ENCODE results near the gene ALG12.
A peak's percentile ranks its signal among the peaks of the same experiment; 100 is the strongest.

ALG12 gene

DNA sequence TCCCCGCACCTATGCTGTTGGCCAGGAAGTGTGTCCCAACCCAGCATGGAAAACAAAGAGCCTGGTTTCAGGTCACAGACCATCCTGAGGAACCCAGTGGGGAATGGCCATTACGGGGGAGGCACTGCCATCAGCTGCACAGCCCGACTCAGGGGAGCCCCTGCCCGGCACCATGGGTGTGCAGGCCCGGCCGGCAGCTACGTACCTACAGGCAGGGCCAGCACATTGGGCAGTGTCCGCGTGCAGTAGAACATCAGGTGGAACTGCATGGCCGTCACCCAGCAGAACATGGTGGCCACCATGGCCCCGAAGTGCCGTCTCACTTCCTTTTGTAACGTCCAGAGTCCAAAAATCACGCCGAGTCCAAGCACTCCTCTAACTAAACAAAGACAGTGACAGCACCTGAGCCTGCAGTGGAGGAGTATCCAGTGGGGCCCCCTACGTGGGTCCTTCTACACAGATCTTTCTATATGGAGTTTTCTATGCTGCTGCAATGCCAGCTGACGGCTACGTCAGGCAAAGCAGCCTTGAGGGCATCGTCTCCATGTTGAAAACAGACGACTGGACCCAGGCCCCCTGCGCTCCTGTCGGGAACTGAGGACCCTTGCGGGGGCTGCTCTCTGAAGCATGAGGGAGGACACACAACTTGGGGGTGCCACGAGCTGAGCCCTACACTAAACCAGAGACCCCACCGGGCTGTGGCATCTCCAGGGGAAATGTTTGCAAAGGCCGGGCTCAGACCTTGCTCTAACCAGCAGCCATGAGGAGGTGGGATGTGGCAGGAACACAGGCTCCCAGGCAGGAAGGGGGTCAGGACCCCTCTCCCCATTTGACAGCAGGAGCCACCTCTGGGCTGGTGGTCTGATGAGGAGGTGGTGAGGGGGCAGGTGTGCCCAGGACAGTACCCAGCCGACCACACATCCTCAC lies 7.7 kb downstream of the ALG12 start:
- Histone ChIP-seq H2BK5ac (ENCODE audit: low read length) (peak overlapping the region; percentile 24), H3K9ac (ENCODE audit: low read depth, low read length, poor library complexity) (peak overlapping the region; percentile 70), H3K4ac (ENCODE audit: low read length) (no peak overlapping the region), H3K4me3 (ENCODE audit: low read length in 2 of 2) (no peak overlapping the region), H4K8ac (ENCODE audit: low read depth, low read length) (peak overlapping the region; percentile 65), H3K4me1 (ENCODE audit: control insufficient read depth in 2 of 2, insufficient read depth in 1 of 2, low read depth in 1 of 2, low read length in 2 of 2) (no peaks in the 10 kb centered on the region), H3K79me1 (ENCODE audit: low read depth, low read length) (peaks cover 6% of the 10 kb centered on the region), H3K36me3 (replicated peaks in 1 of 2; ENCODE audit: control insufficient read depth in 2 of 2, insufficient read depth in 2 of 2, low read length in 2 of 2) (peaks cover 21 to 40% of the 10 kb centered on the region in 2 donors), H2BK12ac (ENCODE audit: low read length) (no peak overlapping the region), H2AK5ac (ENCODE audit: low read depth, low read length) (no peak overlapping the region), H3K18ac (ENCODE audit: low read length) (no peak overlapping the region), H2AFZ (ENCODE audit: low read length) (no peak overlapping the region), H3K27ac (replicated peaks; ENCODE audit: low read length) (no peak overlapping the region), H3K27me3 (ENCODE audit: control insufficient read depth in 3 of 3, insufficient read depth in 3 of 3, low read depth in 1 of 3, low read length in 3 of 3) (no peaks in the 10 kb centered on the region), H2BK15ac (ENCODE audit: low read length) (no peak overlapping the region), H3K4me2 (ENCODE audit: insufficient read depth, low read length, poor library complexity, severe bottlenecking) (no peak overlapping the region), H3K23ac (ENCODE audit: low read depth, low read length, poor library complexity) (peak overlapping the region; percentile 43), H3K14ac (ENCODE audit: low read length) (no peak overlapping the region), H3K9me3 (replicated peaks in 1 of 2; ENCODE audit: control insufficient read depth in 2 of 2, insufficient read depth in 1 of 2, low read depth in 1 of 2, low read length in 2 of 2) (no peaks in the 10 kb centered on the region), H2BK120ac (ENCODE audit: low read depth, low read length) (no peak overlapping the region), H4K91ac (ENCODE audit: low read depth, low read length, poor library complexity) (no peak overlapping the region)
- WGBS, 2 donors (ENCODE audit: extremely low coverage in 2 of 2, insufficient read length in 2 of 2, insufficient replicate concordance in 1 of 2), result no CpG with 5 or more reads among the region's 27 CpGs
- DNase-seq (ENCODE audit: low spot score), result no peak

DNA sequence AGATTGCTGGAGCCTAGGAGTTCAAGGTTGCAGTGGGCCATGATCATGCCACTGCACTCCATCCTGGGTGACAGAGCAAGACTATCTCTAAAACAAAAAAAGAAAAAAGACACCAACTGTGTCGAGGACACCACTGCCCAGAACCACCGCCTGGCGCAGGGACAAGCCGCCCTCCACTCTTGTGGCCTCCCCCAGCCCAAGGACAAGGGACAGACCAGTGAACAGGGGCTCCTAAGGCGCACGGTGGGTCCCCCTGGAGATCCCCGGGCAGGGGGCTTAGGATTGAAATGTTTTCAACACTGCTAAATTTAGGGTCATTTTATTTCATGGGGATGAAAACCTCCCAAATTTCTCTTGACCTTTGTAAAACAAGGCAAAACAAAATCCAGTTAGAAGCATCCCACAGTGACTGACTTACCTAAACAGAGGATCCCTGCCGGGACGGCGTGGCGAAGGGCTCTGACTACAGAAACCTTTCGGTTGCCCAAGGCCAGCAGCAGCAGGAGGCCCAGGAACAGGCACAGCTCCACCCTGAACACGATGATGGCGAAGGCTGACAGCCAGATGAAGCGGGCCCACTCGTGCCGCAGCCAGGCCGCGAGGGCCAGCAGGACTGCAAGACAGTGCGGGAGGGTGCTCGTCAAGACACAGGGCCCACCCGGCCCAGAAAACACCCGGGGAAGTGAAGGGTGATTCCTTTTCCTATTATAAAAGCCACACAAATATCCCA lies 8.6 kb downstream of the ALG12 start:
- H2BK5ac ChIP-seq (ENCODE audit: low read length), result no peak overlapping the region
- H2AFZ ChIP-seq (ENCODE audit: low read length), result no peak overlapping the region
- no peaks in the 10 kb centered on the region for H3K9me3 ChIP-seq (replicated peaks in 1 of 2; ENCODE audit: control insufficient read depth in 2 of 2, insufficient read depth in 1 of 2, low read depth in 1 of 2, low read length in 2 of 2)
- H3K9ac ChIP-seq (ENCODE audit: low read depth, low read length, poor library complexity), result no peak overlapping the region
- no peaks in the 10 kb centered on the region for H3K27me3 ChIP-seq (ENCODE audit: control insufficient read depth in 3 of 3, insufficient read depth in 3 of 3, low read depth in 1 of 3, low read length in 3 of 3)
- no peak overlapping the region for H3K23ac ChIP-seq (ENCODE audit: low read depth, low read length, poor library complexity)
- H3K4me1 ChIP-seq (ENCODE audit: control insufficient read depth in 2 of 2, insufficient read depth in 1 of 2, low read depth in 1 of 2, low read length in 2 of 2), result no peaks in the 10 kb centered on the region
- H3K18ac ChIP-seq (ENCODE audit: low read length), result no peak overlapping the region
- no peak for DNase-seq (ENCODE audit: low spot score)
- H3K79me1 ChIP-seq (ENCODE audit: low read depth, low read length), result peaks cover 6% of the 10 kb centered on the region
- no peak overlapping the region for H4K8ac ChIP-seq (ENCODE audit: low read depth, low read length)
- H2BK15ac ChIP-seq (ENCODE audit: low read length), result no peak overlapping the region
- no peak overlapping the region for H3K27ac ChIP-seq (replicated peaks; ENCODE audit: low read length)
- H2AK5ac ChIP-seq (ENCODE audit: low read depth, low read length), result no peak overlapping the region
- peaks cover 21 to 40% of the 10 kb centered on the region in 2 donors for H3K36me3 ChIP-seq (replicated peaks in 1 of 2; ENCODE audit: control insufficient read depth in 2 of 2, insufficient read depth in 2 of 2, low read length in 2 of 2)
- no CpG with 5 or more reads among the region's 23 CpGs for WGBS, 2 donors (ENCODE audit: extremely low coverage in 2 of 2, insufficient read length in 2 of 2, insufficient replicate concordance in 1 of 2)
- H4K91ac ChIP-seq (ENCODE audit: low read depth, low read length, poor library complexity), result no peak overlapping the region
- H3K4me2 ChIP-seq (ENCODE audit: insufficient read depth, low read length, poor library complexity, severe bottlenecking), result no peak overlapping the region
- H3K14ac ChIP-seq (ENCODE audit: low read length), result no peak overlapping the region
- H3K4me3 ChIP-seq (ENCODE audit: low read length in 2 of 2), result no peak overlapping the region
- no peak overlapping the region for H2BK120ac ChIP-seq (ENCODE audit: low read depth, low read length)
- no peak overlapping the region for H2BK12ac ChIP-seq (ENCODE audit: low read length)
- H3K4ac ChIP-seq (ENCODE audit: low read length), result no peak overlapping the region

DNA sequence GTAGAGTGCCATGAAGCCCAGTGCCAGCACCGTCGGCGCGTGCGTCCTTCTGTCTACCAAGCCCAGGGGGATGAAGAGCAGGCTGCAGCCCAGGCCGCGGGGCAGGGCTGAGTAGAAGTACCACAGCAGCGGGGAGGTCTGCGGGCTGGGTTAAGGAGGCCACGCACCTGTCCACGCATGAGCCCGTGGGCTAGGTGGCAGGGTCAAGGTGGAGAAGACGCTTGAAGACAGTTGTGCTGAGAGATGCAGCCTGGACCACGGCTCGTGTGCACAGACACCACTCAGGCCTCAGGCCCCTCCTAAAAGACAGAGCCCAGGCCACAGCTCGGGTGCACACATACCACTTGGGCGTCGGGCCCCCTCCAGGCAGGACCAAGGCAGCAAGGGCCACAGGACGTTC lies 10.4 kb downstream of the ALG12 start:
- no peak overlapping the region for H3K9ac ChIP-seq (ENCODE audit: low read depth, low read length, poor library complexity)
- H3K79me1 ChIP-seq (ENCODE audit: low read depth, low read length), result peaks cover 2% of the 10 kb centered on the region
- no peak overlapping the region for H3K4ac ChIP-seq (ENCODE audit: low read length)

DNA sequence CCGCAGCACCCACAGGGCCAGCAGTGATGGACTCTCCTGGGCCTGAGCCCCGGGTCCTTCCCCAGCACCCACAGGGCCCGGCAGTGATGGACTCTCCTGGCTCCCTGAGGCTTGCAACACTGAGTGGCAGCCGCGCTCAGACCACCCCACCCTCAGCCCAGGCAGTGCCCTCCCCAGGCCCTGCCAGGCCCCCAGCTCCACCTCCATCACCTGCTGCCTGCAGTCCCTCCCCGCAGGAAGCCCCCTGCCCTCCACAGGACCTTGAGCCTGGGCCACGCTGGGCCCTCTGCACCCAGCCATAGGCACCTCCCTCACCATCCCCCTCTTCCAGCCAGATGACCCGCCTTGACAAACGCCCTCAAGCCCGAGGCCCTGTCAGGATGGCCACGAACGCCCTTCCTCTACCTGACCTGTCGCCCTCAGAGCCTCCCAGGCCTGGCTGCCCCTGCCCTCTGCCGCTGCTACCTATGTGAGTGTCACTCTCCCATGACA lies 11.4 kb downstream of the ALG12 start:
- Histone ChIP-seq H3K14ac (ENCODE audit: low read length) (peak overlapping the region; percentile 17), H4K8ac (ENCODE audit: low read depth, low read length) (peak overlapping the region; percentile 82), H3K4me1 (ENCODE audit: control insufficient read depth in 2 of 2, insufficient read depth in 1 of 2, low read depth in 1 of 2, low read length in 2 of 2) (no peaks in the 10 kb centered on the region), H3K4me2 (ENCODE audit: insufficient read depth, low read length, poor library complexity, severe bottlenecking) (no peak overlapping the region), H2BK120ac (ENCODE audit: low read depth, low read length) (no peak overlapping the region), H3K9ac (ENCODE audit: low read depth, low read length, poor library complexity) (peak overlapping the region; percentile 70), H3K27ac (replicated peaks; ENCODE audit: low read length) (no peak overlapping the region), H2BK15ac (ENCODE audit: low read length) (no peak overlapping the region), H3K4me3 (ENCODE audit: low read length in 2 of 2) (no peak overlapping the region), H3K9me3 (replicated peaks in 1 of 2; ENCODE audit: control insufficient read depth in 2 of 2, insufficient read depth in 1 of 2, low read depth in 1 of 2, low read length in 2 of 2) (peaks cover 0 to 3% of the 10 kb centered on the region in 2 donors), H3K79me1 (ENCODE audit: low read depth, low read length) (peaks cover 2% of the 10 kb centered on the region), H3K27me3 (ENCODE audit: control insufficient read depth in 3 of 3, insufficient read depth in 3 of 3, low read depth in 1 of 3, low read length in 3 of 3) (no peaks in the 10 kb centered on the region), H2AFZ (ENCODE audit: low read length) (no peak overlapping the region), H4K91ac (ENCODE audit: low read depth, low read length, poor library complexity) (no peak overlapping the region), H3K36me3 (replicated peaks in 1 of 2; ENCODE audit: control insufficient read depth in 2 of 2, insufficient read depth in 2 of 2, low read length in 2 of 2) (peaks cover 28 to 48% of the 10 kb centered on the region in 2 donors), H3K23ac (ENCODE audit: low read depth, low read length, poor library complexity) (peak overlapping the region; percentile 85), H3K4ac (ENCODE audit: low read length) (no peak overlapping the region), H2BK5ac (ENCODE audit: low read length) (no peak overlapping the region), H2BK12ac (ENCODE audit: low read length) (peak overlapping the region; percentile 2), H2AK5ac (ENCODE audit: low read depth, low read length) (no peak overlapping the region), H3K18ac (ENCODE audit: low read length) (peak overlapping the region; percentile 11)
- WGBS, 2 donors (ENCODE audit: extremely low coverage in 2 of 2, insufficient read length in 2 of 2, insufficient replicate concordance in 1 of 2), result no CpG with 5 or more reads among the region's 14 CpGs
- DNase-seq (ENCODE audit: low spot score), result no peak

More for the DNA sequence above, 10.4 kb downstream of the ALG12 start:
- Histone ChIP-seq H3K4me1 (ENCODE audit: control insufficient read depth in 2 of 2, insufficient read depth in 1 of 2, low read depth in 1 of 2, low read length in 2 of 2) (no peaks in the 10 kb centered on the region), H3K36me3 (replicated peaks in 1 of 2; ENCODE audit: control insufficient read depth in 2 of 2, insufficient read depth in 2 of 2, low read length in 2 of 2) (peaks cover 22 to 48% of the 10 kb centered on the region in 2 donors), H3K27me3 (ENCODE audit: control insufficient read depth in 3 of 3, insufficient read depth in 3 of 3, low read depth in 1 of 3, low read length in 3 of 3) (no peaks in the 10 kb centered on the region), H2BK12ac (ENCODE audit: low read length) (no peak overlapping the region), H4K91ac (ENCODE audit: low read depth, low read length, poor library complexity) (no peak overlapping the region), H2BK5ac (ENCODE audit: low read length) (no peak overlapping the region), H3K18ac (ENCODE audit: low read length) (no peak overlapping the region), H3K4me3 (ENCODE audit: low read length in 2 of 2) (peak overlapping the region in 1 of 2 donors; percentile 46), H3K4me2 (ENCODE audit: insufficient read depth, low read length, poor library complexity, severe bottlenecking) (no peak overlapping the region), H4K8ac (ENCODE audit: low read depth, low read length) (peak overlapping the region; percentile 52), H2BK120ac (ENCODE audit: low read depth, low read length) (no peak overlapping the region), H2AK5ac (ENCODE audit: low read depth, low read length) (no peak overlapping the region), H3K9me3 (replicated peaks in 1 of 2; ENCODE audit: control insufficient read depth in 2 of 2, insufficient read depth in 1 of 2, low read depth in 1 of 2, low read length in 2 of 2) (peaks cover 0 to under 1% of the 10 kb centered on the region in 2 donors), H3K27ac (replicated peaks; ENCODE audit: low read length) (no peak overlapping the region), H3K14ac (ENCODE audit: low read length) (no peak overlapping the region), H3K23ac (ENCODE audit: low read depth, low read length, poor library complexity) (no peak overlapping the region), H2BK15ac (ENCODE audit: low read length) (no peak overlapping the region), H2AFZ (ENCODE audit: low read length) (no peak overlapping the region)
- DNase-seq (ENCODE audit: low spot score), result no peak
- no CpG with 5 or more reads among the region's 19 CpGs for WGBS, 2 donors (ENCODE audit: extremely low coverage in 2 of 2, insufficient read length in 2 of 2, insufficient replicate concordance in 1 of 2)
